HFFc6 (cell line): Measurements from ENCODE around the gene CELF2. TPM values are rescaled to one million over a fixed set of nuclear protein-coding genes. Genes with fewer than 3 reads are reported as not detected.
A peak's percentile ranks its signal among the peaks of the same experiment; 100 is the strongest.

Experiments used
- DNase-seq: peaks from one replicate; pipeline ENCODE4 v3.0.0-alpha.2; 2018
- H3K27ac Mint-ChIP-seq: 2 replicates; pipeline ENCODE4 v1.8.0; 2020; ENCODE audit warnings: mild to moderate bottlenecking, mixed read lengths
- H3K27me3 Mint-ChIP-seq: 2 replicates; pipeline ENCODE4 v1.8.0; 2021; ENCODE audit warnings: mild to moderate bottlenecking, moderate library complexity, mixed read lengths; ENCODE audit not compliant: insufficient read depth
- H3K36me3 Mint-ChIP-seq: 2 replicates; pipeline ENCODE4 v1.8.0; 2021; ENCODE audit warnings: low read depth, mixed read lengths
- H3K4me1 Mint-ChIP-seq: 2 replicates; pipeline ENCODE4 v1.8.0; 2020; ENCODE audit warnings: low read depth, mixed read lengths
- H3K4me3 Mint-ChIP-seq: 2 replicates; pipeline ENCODE4 v1.8.0; 2020; ENCODE audit warnings: mild to moderate bottlenecking, moderate library complexity, mixed read lengths
- H3K9me3 Mint-ChIP-seq: 2 replicates; pipeline ENCODE4 v1.8.0; 2020; ENCODE audit warnings: mild to moderate bottlenecking, mixed read lengths
- total RNA-seq, 6 experiments: library from RNA; stranded (reverse); fragmentation: NEBNext Ultra II Directional; extraction: Animal tissue kit (Norgen Biotek cat#: 25700); gene quantifications; 2 replicates in 1 of 6; 3 replicates in 5 of 6; pipeline ENCODE4 v1.2.3, GENCODE V29; 2021
- TF ChIP-seq, protein P1 (sequence below): fragments of 200-600 bp; sonication (generic); IDR thresholded peaks from 2 replicates; pipeline ENCODE4 v1.5.0; 2021; ENCODE audit warnings: antibody characterized with exemption, mild to moderate bottlenecking

The CELF2 gene
- total RNA-seq, 6 experiments from 2014 or later = 2.7 to 5.2 (median 3.5) TPM

DNA sequence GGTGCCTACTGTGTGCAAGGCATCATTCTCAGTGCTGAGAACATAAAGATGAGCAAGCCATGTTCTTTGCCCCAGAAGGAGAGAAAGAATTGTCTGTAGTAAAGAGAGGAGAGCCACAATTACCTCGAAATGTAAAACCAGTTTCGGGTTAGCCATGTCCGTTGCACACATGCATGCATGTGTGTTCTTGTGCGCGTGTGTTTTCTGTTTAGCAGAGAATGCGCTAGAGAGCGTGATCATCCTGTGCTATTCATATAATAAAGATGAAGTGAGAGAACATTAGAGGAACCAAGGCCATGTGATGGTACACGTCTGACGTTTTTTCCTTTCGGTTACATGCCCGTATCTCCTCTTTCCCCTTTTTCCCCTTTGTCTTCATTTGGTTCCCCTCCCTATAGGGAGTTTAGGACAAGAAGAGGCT is 158.2 kb downstream of the CELF2 start:
- 0 out of 2 replicates have a peak, but pooled peaks cover 4% of the 10 kb centered on the region for H3K36me3 Mint-ChIP-seq
- H3K9me3 Mint-ChIP-seq = peaks cover 22% of the 10 kb centered on the region; the same call in 1 of the 2 replicates
- peaks cover 2% of the 10 kb centered on the region; the same call in 1 of the 2 replicates for H3K27me3 Mint-ChIP-seq
- peaks cover 55% of the 10 kb centered on the region for H3K4me1 Mint-ChIP-seq
- DNase-seq = no peak
- peak overlapping the region; percentile 59; the same call in 1 of the 2 replicates for H3K4me3 Mint-ChIP-seq
- H3K27ac Mint-ChIP-seq = no peak overlapping the region
- TF ChIP-seq, protein P1, sequence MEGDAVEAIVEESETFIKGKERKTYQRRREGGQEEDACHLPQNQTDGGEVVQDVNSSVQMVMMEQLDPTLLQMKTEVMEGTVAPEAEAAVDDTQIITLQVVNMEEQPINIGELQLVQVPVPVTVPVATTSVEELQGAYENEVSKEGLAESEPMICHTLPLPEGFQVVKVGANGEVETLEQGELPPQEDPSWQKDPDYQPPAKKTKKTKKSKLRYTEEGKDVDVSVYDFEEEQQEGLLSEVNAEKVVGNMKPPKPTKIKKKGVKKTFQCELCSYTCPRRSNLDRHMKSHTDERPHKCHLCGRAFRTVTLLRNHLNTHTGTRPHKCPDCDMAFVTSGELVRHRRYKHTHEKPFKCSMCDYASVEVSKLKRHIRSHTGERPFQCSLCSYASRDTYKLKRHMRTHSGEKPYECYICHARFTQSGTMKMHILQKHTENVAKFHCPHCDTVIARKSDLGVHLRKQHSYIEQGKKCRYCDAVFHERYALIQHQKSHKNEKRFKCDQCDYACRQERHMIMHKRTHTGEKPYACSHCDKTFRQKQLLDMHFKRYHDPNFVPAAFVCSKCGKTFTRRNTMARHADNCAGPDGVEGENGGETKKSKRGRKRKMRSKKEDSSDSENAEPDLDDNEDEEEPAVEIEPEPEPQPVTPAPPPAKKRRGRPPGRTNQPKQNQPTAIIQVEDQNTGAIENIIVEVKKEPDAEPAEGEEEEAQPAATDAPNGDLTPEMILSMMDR = no peak

DNA sequence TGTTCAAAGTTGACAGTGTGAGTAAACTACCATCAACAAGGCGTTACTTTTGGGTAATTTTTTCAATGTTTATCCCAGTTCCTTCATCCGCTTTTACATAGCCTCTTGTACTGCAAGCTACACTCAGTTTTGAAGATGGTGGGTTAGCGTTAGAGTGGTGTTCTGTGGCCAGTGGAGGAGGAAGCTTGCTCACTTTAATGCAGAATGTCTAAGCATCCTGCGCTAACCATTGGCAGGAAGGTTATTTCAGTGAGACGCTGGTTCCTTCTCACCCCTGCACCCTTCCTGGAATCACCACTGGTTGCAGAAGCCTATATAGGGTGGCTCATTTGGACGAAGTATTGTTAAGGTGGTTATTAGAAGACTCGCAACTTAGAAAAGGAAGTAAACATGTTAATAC is 159.1 kb downstream of the CELF2 start:
- DNase-seq = no peak
- H3K36me3 Mint-ChIP-seq = peaks cover 10% of the 10 kb centered on the region; the same call in 1 of the 2 replicates
- H3K27me3 Mint-ChIP-seq = peaks cover 2% of the 10 kb centered on the region; the same call in 1 of the 2 replicates
- no peak overlapping the region for H3K4me3 Mint-ChIP-seq
- TF ChIP-seq, protein P1 = no peak
- H3K9me3 Mint-ChIP-seq = peaks cover 22% of the 10 kb centered on the region; the same call in 1 of the 2 replicates
- no peak overlapping the region for H3K27ac Mint-ChIP-seq
- H3K4me1 Mint-ChIP-seq = peaks cover 63% of the 10 kb centered on the region

DNA sequence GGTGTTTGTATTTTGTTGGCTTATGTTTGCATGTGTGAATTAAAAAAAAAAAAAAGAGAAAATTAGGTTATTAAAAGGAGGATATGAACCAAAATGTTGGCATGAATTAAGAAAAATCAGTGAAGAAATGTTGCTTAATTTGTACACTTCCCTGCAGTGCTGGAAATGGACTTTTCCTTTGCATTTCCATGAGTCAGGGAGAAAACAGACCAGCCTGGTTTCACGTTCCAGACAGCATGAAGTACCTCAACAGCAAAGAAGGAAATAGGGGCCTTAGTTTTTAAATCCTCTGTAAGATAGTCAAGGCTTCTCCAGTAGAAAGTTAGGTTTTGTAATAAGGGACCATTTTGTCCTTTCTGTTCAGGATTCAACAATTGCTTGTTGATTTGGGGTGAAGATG is 159.7 kb downstream of the CELF2 start:
- Mint-ChIP-seq H3K27ac (peak overlapping the region; percentile 92; the same call in 1 of the 2 replicates), H3K9me3 (peaks cover 22% of the 10 kb centered on the region; the same call in 1 of the 2 replicates), H3K4me1 (peaks cover 66% of the 10 kb centered on the region), H3K4me3 (no peak overlapping the region), H3K36me3 (peaks cover 10% of the 10 kb centered on the region; the same call in 1 of the 2 replicates), H3K27me3 (peaks cover 2% of the 10 kb centered on the region; the same call in 1 of the 2 replicates)
- DNase-seq = no peak
- TF ChIP-seq, protein P1 = no peak

DNA sequence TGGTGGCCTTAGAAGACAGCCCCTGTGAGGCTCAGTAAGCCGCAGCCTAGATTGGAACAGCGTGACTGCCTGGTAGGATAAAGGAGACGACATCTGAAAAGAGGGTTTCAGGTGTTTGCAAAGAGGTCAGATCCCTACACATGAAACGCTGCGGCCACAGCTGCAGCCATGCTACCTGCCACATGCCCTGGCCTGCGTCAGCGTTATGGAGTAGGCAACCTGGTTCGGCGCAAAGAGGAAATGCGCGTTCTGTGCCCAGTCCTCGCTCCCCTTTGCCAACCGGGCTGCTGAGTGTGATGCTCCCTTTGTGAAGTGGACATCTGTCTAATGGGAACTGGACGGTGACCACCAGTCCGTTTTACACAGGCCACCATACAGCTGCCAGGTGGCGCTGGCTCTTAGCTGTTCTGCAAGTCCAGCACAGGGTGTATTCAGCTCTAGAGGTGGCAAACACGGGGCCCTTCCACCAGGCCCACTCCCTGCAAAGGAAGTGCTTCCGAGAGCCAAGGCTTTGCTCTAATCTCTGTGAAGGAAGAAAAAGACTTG is 160.3 kb downstream of the CELF2 start:
- Mint-ChIP-seq H3K4me3 (no peak overlapping the region), H3K27ac (peak overlapping the region; percentile 92), H3K36me3 (peaks cover 14% of the 10 kb centered on the region; the same call in 1 of the 2 replicates), H3K27me3 (peaks cover 2% of the 10 kb centered on the region; the same call in 1 of the 2 replicates), H3K4me1 (peaks cover 66% of the 10 kb centered on the region), H3K9me3 (peaks cover 22% of the 10 kb centered on the region; the same call in 1 of the 2 replicates)
- TF ChIP-seq, protein P1 = no peak
- DNase-seq = no peak

DNA sequence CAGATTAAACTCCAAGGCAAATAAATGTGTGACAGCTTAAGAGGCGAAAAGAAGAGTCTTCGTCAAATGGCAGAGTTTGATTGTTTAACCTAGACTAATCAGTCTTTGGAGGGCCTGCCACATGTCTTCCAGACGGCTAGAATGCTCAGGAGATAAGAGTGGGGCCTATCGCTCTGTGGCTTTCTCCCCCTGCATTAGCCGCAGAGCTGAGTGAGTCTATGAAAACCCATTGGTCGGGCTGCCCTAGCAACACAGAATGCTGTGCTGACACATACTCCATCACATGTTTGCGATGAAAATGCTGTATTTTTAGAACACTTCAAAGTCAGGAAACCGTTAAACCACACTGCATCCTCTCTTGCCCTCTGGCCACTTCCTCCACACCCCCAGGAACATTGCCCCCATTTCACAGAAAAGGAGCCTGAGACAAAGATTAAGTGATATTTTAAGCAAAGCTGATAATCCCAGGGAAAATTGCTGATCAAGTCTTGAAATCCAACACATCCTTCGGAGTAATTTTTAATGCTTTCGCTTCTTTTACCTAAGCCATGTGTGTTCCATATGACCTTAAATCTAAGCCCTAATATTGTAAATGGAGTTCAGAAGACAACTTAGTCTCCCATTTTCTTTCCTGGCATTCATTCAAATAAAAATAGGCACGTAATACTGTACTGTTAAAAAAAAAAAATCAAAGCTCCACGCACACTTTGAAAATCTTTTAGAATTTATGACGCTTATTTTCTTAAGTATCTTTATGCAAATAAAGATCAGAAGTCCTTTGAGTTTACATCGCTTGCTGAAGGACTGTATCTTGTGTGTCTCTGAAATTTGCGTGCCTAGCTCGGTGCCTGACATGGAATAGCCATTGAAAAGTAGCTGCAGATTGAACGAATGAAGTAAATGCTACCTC is 161.2 kb downstream of the CELF2 start:
- Mint-ChIP-seq H3K36me3 (peaks cover 15% of the 10 kb centered on the region; the same call in 1 of the 2 replicates), H3K4me3 (peak overlapping the region; percentile 60), H3K27ac (peak overlapping the region; percentile 92), H3K9me3 (peaks cover 22% of the 10 kb centered on the region; the same call in 1 of the 2 replicates), H3K27me3 (peaks cover 2% of the 10 kb centered on the region; the same call in 1 of the 2 replicates), H3K4me1 (peaks cover 61% of the 10 kb centered on the region)
- TF ChIP-seq, protein P1 = no peak
- peak; percentile 65 for DNase-seq
